ENCODE data around the gene AHCYL2.
"Not testable (repeated sequence)": the region's sequence is repeated elsewhere in the genome, so short reads cannot be mapped to it uniquely, and the experiment has no call there.

Gene AHCYL2

GRCh38 chr7:129462420-129462819, 237.6 kb downstream of the AHCYL2 start:
- no peak for DNase-seq

GRCh38 chr7:129464194-129464593, 239.4 kb downstream of the AHCYL2 start:
- no peak for DNase-seq

- no peak for DNase-seq
These were observed 240.2 kb downstream of the AHCYL2 start for GRCh38 chr7:129465080-129465479.

- DNase-seq = no peak
These were observed 242.0 kb downstream of the AHCYL2 start for GRCh38 chr7:129466796-129467195.

GRCh38 chr7:129468087-129468486, 243.3 kb downstream of the AHCYL2 start:
- DNase-seq = no peak

- no peak for DNase-seq
These were observed 243.7 kb downstream of the AHCYL2 start for GRCh38 chr7:129468547-129468946.

GRCh38 chr7:129469930-129470329, 245.1 kb downstream of the AHCYL2 start:
- DNase-seq = no peak

- no peak for DNase-seq
These were observed 245.6 kb downstream of the AHCYL2 start for GRCh38 chr7:129470411-129470810.

GRCh38 chr7:129471402-129471827, 246.6 kb downstream of the AHCYL2 start:
- no peak for DNase-seq

GRCh38 chr7:129475931-129476330, 251.1 kb downstream of the AHCYL2 start:
- DNase-seq = not testable (repeated sequence)

GRCh38 chr7:129476398-129476797, 251.6 kb downstream of the AHCYL2 start:
- not testable (repeated sequence) for DNase-seq

Data from OCI-M1 (cell line).